NCI-H226 (cell line): ENCODE measurements around the gene MRPL36.

Experiments
- DNase-seq: peaks from one replicate; pipeline ENCODE4 v3.0.0-alpha.2; 2015

MRPL36 gene

GRCh38 chr5:1779782-1780613, 19.6 kb downstream of the MRPL36 start:
- no peak for DNase-seq

DNA sequence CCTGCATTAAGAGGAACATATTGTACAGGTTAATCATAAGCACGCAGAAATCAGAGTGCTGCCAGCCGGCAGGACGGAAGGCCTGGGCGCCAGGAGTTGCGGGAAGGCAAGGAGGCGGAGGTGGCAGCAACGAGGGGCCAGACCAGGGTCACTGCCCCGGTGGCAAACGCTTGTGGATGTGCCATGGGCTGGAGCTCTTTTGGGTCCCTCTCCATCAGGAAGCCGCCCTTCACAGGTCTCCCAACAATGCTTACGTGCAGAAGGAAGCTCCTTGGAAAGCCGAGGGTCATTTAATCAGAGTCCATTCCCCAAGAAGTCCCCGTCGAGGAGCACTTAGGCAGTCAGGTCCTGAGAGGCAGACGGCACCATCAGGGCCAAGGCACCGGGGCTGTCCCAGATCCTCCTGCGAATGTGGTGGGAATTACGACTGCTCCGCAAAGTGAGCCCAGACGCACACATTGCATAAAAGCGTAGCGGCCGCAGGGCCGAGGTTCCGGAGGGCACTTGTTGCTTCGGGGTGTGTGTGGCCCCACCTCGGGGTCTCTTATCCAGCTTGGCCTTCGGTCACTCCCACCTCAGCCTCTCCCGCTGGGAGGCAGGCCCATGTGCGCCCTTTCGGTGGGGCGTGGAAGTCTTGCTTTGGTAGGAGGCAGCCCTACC, 20.5 kb downstream of the MRPL36 start:
- DNase-seq = no peak

- no peak for DNase-seq
Measured at GRCh38 chr5:1778138-1779020, 21.3 kb downstream of the MRPL36 start.

- DNase-seq = no peak
Measured at GRCh38 chr5:1777281-1778137, 22.1 kb downstream of the MRPL36 start.

DNA sequence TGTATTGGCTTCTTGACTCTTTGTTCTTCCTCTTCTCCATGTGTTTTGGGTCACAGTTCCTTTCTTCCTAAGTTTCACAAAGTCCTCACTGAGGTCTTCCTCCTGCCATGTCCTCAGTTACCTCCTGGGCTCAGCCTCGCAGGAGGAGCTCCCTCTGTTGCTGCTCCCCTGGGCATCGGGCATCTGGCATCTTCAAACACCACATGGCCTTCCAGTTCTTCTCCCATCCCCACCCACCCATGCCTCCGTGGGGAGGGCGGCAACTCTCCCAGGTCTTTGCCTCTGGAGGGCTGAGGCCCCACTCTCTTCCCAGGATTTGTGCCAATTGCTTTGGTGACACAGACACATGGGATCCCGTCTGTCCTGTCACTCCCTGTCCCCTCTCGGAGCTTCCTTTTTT, 22.8 kb downstream of the MRPL36 start:
- no peak for DNase-seq

- peak; percentile 13 for DNase-seq
Measured at GRCh38 chr5:1772634-1773033, 27.0 kb downstream of the MRPL36 start.

DNA sequence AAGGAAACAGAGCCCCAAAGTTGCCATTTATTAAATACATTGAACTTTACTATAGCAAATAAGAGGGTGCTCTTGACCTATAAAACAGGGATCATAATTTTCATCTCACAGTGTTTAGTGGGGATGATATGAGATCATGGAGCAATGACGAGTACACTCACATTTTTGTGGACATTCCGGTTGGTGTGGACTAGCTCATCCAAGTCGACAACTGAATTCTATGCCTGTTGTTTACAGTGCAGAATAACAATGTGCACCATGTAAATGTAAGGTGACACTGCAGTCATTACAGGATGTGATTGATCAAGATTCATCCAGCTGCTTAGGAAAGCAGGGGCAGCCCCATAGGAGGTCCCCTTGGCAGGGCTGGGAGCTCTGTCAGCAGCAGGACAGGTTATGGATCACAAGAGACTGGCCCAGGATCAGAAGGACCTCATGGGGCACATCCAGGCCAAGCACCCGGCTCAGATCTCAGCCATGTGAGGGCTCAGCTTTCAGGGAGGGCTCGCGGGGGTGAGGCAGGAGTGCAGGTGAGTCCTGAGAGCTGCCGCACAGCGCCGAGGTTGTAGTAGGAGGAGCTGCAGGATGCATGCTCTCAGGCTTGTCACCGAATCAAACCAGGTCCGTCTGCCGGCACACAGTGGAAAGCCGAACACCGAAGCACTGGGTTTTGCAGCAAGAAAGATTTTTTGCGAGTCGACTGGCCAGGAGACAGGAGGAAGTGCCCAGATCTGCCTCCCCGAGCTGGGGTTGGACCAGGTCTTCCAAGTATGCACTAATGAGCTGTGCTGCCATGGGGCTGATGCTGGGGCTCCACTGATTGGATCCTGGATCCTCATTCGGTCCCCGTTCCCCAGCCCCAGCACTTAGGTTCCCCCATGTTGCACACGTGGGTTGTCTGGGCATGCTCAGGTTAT, 28.2 kb downstream of the MRPL36 start:
- no peak for DNase-seq

GRCh38 chr5:1770443-1770802, 29.2 kb downstream of the MRPL36 start:
- no peak for DNase-seq

GRCh38 chr5:1769752-1770442, 29.7 kb downstream of the MRPL36 start:
- no peak for DNase-seq

DNA sequence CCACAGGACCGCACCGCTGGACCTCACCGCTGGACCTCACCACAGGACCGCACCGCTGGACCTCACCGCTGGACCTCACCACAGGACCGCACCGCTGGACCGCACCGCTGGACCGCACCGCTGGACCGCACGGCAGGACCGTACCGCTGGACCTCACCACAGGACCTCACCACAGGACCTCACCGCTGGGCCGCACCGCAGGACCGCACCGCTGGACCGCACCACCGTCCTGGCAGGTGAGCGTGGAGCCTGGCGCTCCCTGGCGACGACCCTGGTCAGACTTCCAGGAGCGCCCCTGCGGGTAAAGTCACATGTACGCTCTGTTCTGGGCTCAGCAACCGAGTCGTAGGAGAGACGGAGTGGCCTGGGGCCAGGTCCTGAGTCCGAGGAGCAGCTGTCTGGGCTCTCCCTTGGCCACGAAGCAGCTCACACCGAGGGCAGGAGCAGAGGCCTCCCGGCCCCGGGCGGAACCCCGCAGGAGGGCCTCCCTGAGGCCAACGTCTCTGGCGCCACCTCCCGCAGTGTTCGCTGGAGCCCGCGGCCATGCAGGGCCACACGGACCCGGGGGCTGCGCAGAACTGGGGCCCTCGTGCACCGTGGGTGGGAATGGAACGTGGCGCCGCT, 30.5 kb downstream of the MRPL36 start:
- no peak for DNase-seq

DNA sequence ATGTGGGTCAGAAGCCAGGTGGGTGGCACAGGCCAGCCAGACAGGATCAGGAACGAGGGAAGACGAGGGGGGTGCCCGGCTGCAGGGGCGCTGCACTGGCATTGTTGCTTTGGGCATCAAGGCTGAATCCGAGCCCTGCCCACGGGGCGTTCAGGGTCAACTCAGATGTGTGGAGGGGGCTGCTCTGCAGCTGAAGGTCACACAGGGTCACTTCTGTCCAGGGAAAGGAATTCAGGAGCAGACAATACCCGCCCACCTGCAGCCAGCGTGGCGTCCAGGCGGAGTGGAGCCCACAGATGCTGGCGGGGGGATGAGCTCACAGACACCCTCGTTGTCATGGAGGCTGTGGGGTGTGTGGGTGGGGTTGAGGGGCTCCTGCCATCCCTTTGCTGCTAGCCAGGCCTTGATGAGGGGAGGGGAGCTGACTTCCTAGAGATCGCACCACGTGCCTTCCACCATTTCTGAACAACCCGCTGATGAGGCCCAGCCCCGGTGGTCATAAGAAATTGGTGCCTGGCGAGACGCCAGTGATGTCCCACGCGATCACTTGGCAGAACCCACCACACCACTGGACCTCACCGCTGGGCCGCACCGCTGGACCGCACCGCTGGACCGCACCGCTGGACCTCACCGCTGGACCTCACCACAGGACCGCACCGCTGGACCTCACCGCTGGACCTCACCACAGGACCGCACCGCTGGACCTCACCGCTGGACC, 31.2 kb downstream of the MRPL36 start:
- DNase-seq = no peak

GRCh38 chr5:1767524-1768282, 31.9 kb downstream of the MRPL36 start:
- no peak for DNase-seq

DNA sequence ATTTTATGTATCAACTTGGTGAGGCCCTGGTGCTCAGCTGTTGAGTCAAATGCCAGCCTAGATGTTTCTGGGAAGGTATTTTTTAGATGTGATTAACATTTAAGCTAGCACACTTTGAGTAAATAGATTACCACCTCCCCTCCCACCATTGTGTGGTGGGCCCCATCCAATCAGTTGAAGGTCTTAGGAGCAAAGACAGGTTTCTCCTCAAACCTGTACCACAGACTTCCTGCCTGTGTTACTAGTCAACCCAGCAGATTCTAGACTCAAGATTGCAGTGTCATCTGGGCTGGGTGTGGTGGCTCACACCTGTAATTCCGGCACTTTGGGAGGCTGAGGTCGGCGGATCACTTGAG, 33.8 kb downstream of the MRPL36 start:
- no peak for DNase-seq

DNA sequence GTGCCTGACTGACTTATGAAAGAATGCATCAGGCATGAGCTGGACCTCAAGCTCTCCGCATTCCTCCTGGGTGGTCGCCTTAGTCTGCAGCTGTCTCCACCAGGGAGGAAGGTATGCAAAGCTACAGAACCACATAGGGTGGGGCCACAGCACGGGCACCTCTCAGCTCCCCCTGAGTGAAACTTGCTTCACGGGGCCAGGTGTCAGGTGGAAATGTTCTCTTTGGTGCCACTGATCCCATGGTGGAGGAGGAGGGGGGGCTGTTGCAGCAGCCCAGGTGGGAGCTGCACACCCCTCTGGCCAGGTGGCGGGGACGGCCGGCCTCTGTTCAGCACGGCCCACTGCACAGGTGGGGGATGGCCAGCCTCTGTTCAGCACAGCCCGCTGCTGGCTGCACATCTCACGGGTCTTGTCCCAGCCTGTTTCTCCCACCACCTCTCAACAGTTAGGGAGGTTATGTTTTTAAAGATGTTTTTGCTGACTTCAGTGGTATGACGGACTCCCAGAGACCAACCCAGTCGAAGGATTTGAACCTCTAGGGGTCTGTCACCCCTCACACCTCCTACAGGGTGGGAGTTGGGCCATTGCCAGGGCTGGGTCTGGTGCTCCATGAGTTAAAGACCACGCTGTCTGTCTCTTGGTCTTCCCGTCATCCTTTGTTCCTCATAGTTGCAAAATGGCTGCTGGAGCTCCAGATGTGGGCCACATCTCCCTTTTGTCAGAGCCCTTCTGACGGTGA, 34.3 kb downstream of the MRPL36 start:
- DNase-seq = no peak

GRCh38 chr5:1764606-1764960, 35.1 kb downstream of the MRPL36 start:
- DNase-seq = no peak

- no peak for DNase-seq
Measured at GRCh38 chr5:1763960-1764605, 35.6 kb downstream of the MRPL36 start.

DNA sequence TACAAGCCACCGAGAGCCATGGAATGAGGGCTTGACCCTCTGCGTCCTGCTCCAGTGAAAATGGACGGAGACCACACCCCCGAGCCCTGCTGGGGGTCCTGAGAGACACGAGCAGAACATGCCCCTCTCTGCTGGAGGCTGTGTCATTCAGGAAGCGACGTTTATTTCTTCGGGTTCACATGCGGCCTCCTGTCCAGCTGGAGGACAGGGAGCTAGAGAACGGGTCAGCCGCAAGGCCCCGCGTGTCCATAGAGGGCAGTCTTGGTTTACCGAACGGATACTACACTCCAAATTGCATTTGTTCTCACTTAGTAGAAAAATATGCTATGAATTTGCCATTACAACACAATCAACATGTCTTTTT, 36.1 kb downstream of the MRPL36 start:
- peak; percentile 8 for DNase-seq
